Stimulated activated CD4-positive, alpha-beta T cell treated with anti-CD3 and anti-CD28 coated beads, TNF-alpha, amount 100 ng/mL, for 24 hours (primary cell): Measurements from ENCODE around the gene VSX1.

Experiments used
- DNase-seq, 3 experiments: peaks; one replicate each; pipeline ENCODE4 v3.0.0-alpha.2; 2020; ENCODE audit warnings: low read depth in 3 of 3

The VSX1 gene

GRCh38 chr20:25053255-25054031, 28.5 kb downstream of the VSX1 start:
- DNase-seq: no peak

GRCh38 chr20:25052255-25053194, 29.4 kb downstream of the VSX1 start:
- DNase-seq: no peak

GRCh38 chr20:25051386-25052155, 30.4 kb downstream of the VSX1 start:
- DNase-seq: no peak

GRCh38 chr20:25050501-25051350, 31.2 kb downstream of the VSX1 start:
- DNase-seq: no peak

- DNase-seq: no peak
Measured at GRCh38 chr20:25050082-25050481, 31.9 kb downstream of the VSX1 start.

- no peak for DNase-seq
Measured at GRCh38 chr20:25049261-25050060, 32.5 kb downstream of the VSX1 start.

GRCh38 chr20:25048519-25048952, 33.4 kb downstream of the VSX1 start:
- no peak for DNase-seq

GRCh38 chr20:25047766-25048165, 34.2 kb downstream of the VSX1 start:
- DNase-seq: no peak

GRCh38 chr20:25046736-25047666, 34.9 kb downstream of the VSX1 start:
- no peak for DNase-seq

GRCh38 chr20:25046181-25046641, 35.7 kb downstream of the VSX1 start:
- DNase-seq: no peak

GRCh38 chr20:25045343-25045712, 36.6 kb downstream of the VSX1 start:
- no peak for DNase-seq

- no peak for DNase-seq
Measured at GRCh38 chr20:25044660-25045342, 37.1 kb downstream of the VSX1 start.

- DNase-seq: no peak
Measured at GRCh38 chr20:25044261-25044560, 37.7 kb downstream of the VSX1 start.

GRCh38 chr20:25043499-25044260, 38.3 kb downstream of the VSX1 start:
- DNase-seq: no peak

GRCh38 chr20:25042531-25043498, 39.1 kb downstream of the VSX1 start:
- DNase-seq: peak in 1 of 3 experiments; percentile 24

GRCh38 chr20:25041813-25042530, 40.0 kb downstream of the VSX1 start:
- DNase-seq: no peak
